22Rv1 (cell line): ENCODE results near the gene LRCH1.

Experiments used
- CTCF ChIP-seq: fragments of 450-650 bp; IDR thresholded peaks from 2 replicates; pipeline ENCODE4 v1.5.1; 2017; ENCODE audit warnings: mild to moderate bottlenecking
- ZFX ChIP-seq: fragments of 450-650 bp; IDR thresholded peaks from 2 replicates; pipeline ENCODE4 v1.6.1; 2017; ENCODE audit warnings: antibody characterized with exemption, borderline replicate concordance

- TF ChIP-seq ZFX (no peak), CTCF (no peak)
Measured at GRCh38 chr13:46682015-46682414, 129.0 kb downstream of the LRCH1 start.
